Thyroid gland (tissue), 4 donors: ENCODE data around the gene TRMT1. TPM values are rescaled to one million over a fixed set of nuclear protein-coding genes. Genes with fewer than 3 reads are reported as not detected.

Experiments used
- DNase-seq, 2 donors: peaks; one replicate each; pipeline ENCODE4 v3.0.0-alpha.2; 2019
- H3K27ac ChIP-seq, 3 donors: fragments of 200-600 bp; sonication (generic); 1 replicate in 2 of 3; 2 replicates in 1 of 3; pipeline ENCODE4 v1.5.1; 2016 to 2019; ENCODE audit warnings: mild to moderate bottlenecking in 1 of 3, moderate library complexity in 1 of 3
- H3K27me3 ChIP-seq: fragments of 200-600 bp; sonication (generic); one replicate; pipeline ENCODE4 v1.5.1; 2019
- H3K36me3 ChIP-seq, 2 donors: fragments of 200-600 bp; sonication (generic); one replicate each; pipeline ENCODE4 v1.5.1; 2016 to 2019
- H3K4me1 ChIP-seq, 2 donors: fragments of 200-600 bp; sonication (generic); one replicate each; pipeline ENCODE4 v1.5.1; 2017 to 2019
- H3K4me3 ChIP-seq, 3 donors: fragments of 200-600 bp; sonication (generic); replicated peaks in 1 of 3; 1 replicate in 2 of 3; 2 replicates in 1 of 3; pipeline ENCODE4 v1.5.1; 2016; ENCODE audit warnings: mild to moderate bottlenecking in 1 of 3
- H3K9me3 ChIP-seq: fragments of 200-600 bp; sonication (generic); one replicate; pipeline ENCODE4 v1.5.1; 2017
- CTCF ChIP-seq, 6 experiments: fragments of 200-600 bp in 3 of 6; fragments of 450-650 bp in 3 of 6; sonication (generic) in 3 of 6; IDR thresholded peaks; one replicate each; pipeline ENCODE4 v1.5.1; 2016 to 2019; ENCODE audit warnings: antibody characterized with exemption in 6 of 6, mild to moderate bottlenecking in 2 of 6, inconsistent platforms in 1 of 6, moderate library complexity in 1 of 6
- POLR2A ChIP-seq, 2 donors: fragments of 450-650 bp; IDR thresholded peaks; one replicate each; pipeline ENCODE4 v1.6.1; 2017; ENCODE audit warnings: antibody characterized with exemption in 2 of 2, mild to moderate bottlenecking in 2 of 2, moderate library complexity in 1 of 2
- WGBS, 2 donors: methylation state at CpG; one replicate each; pipeline ENCODE4 v1.1.5; 2017; 5-methylcytosine and 5-hydroxymethylcytosine counted together
- intact Hi-C: fragments of 100-400 bp; cut with DNase I; formaldehyde crosslinking; loops from one replicate; pipeline ENCODE4 v1.15.1; 2023
- total RNA-seq, 4 donors: library from RNA; depleted of rRNA; stranded (reverse); fragments of >200 nt; gene quantifications; one replicate each; pipeline ENCODE4 v1.2.3, GENCODE V29; 2016

The TRMT1 gene
- total RNA-seq, 4 donors from 2014 or later: 23.9 to 31.3 (median 29.1) TPM

GRCh38 chr19:13117176-13117771 lies 734 bp upstream of the TRMT1 start:
- no peaks in the 10 kb centered on the region for H3K27me3 ChIP-seq
- no peaks in the 10 kb centered on the region for H3K9me3 ChIP-seq
- no peak for TF ChIP-seq POLR2A (IDR thresholded peaks at IDR 0.05)
- TF ChIP-seq CTCF (IDR thresholded peaks at IDR 0.05): no peak
- 14 to 23% methylated on average over 20 of the region's 20 CpGs for WGBS, 2 donors
- peak overlapping the region; percentile 38 to 68 (median 51) for H3K27ac ChIP-seq
- peak overlapping the region in 2 of 3 donors; percentile 68 to 92 for H3K4me3 ChIP-seq
- intact Hi-C loops: no loop called here
- H3K4me1 ChIP-seq: peaks cover 33% of the 10 kb centered on the region in 2 donors
- no peak for DNase-seq
- H3K36me3 ChIP-seq: peaks cover 6 to 13% of the 10 kb centered on the region in 2 donors

DNA sequence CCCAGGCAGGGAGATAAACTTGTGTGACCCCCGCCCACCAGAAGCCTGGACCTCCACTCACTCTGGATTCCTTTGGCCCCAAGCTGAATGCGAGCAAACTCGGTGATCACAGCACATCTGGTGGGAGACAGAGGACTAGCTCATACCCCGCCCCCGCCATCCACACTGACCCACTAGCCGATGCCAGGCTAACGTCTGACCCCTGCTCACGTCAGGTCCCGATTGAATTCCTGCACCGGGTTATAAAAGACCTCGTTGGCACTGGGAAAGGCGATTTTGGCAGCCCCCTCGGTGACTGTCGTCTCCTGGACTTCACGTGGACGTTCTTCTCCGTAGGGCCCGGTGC lies 631 bp downstream of the TRMT1 start:
- Histone ChIP-seq H3K36me3 (peaks cover 6 to 14% of the 10 kb centered on the region in 2 donors), H3K27ac (peak overlapping the region in 1 of 3 donors; percentile 51), H3K4me3 (peak overlapping the region; percentile 68 to 92 (median 85)), H3K4me1 (peaks cover 33% of the 10 kb centered on the region in 2 donors), H3K27me3 (no peaks in the 10 kb centered on the region), H3K9me3 (no peaks in the 10 kb centered on the region)
- no peak for DNase-seq
- no peak for TF ChIP-seq POLR2A (IDR thresholded peaks at IDR 0.05)
- TF ChIP-seq CTCF (IDR thresholded peaks at IDR 0.05): no peak
- intact Hi-C loops: no loop called here
- 0 to 5% methylated on average over 8 to 10 of the region's 18 CpGs for WGBS, 2 donors

DNA sequence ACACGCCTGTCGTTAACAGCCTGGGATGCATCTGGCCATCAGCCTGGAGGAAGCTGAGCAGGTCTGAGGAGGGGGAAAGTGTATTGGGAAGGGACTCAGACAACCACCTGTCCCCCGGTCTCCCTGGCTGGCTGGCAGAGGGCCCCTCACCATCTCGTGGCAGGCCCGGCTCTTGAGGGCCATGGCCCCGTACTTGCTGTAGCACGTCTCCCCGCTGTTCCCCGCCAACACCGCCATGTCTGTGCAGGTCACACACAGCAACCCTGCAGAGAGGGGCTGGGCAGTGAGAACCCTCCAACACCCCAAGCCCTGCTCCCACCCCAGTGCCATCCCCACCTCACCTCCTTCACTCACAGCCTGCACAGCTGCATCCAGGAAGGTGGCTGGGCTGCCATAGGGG lies 4.0 kb downstream of the TRMT1 start:
- H3K9me3 ChIP-seq: no peaks in the 10 kb centered on the region
- intact Hi-C loops: loop anchor here (5.0 kb wide), 1 partner anchor 35 kb away; no protein-coding TSS in a partner anchor
- no peaks in the 10 kb centered on the region for H3K27me3 ChIP-seq
- peaks cover 6 to 20% of the 10 kb centered on the region in 2 donors for H3K36me3 ChIP-seq
- no peak overlapping the region for H3K27ac ChIP-seq
- peaks cover 15 to 17% of the 10 kb centered on the region in 2 donors for H3K4me1 ChIP-seq
- WGBS, 2 donors: 91 to 97% methylated on average over 9 to 10 of the region's 10 CpGs
- no peak overlapping the region for H3K4me3 ChIP-seq
- no peak for DNase-seq
- no peak for TF ChIP-seq POLR2A (IDR thresholded peaks at IDR 0.05)
- TF ChIP-seq CTCF (IDR thresholded peaks at IDR 0.05): no peak

GRCh38 chr19:13110099-13110610 lies 6.4 kb downstream of the TRMT1 start:
- DNase-seq: no peak
- WGBS, 2 donors: 95 to 98% methylated on average over 4 to 11 of the region's 15 CpGs
- TF ChIP-seq POLR2A (IDR thresholded peaks at IDR 0.05): no peak
- Histone ChIP-seq H3K36me3 (peaks cover 6 to 23% of the 10 kb centered on the region in 2 donors), H3K27ac (no peak overlapping the region), H3K4me1 (no peaks in the 10 kb centered on the region), H3K9me3 (no peaks in the 10 kb centered on the region), H3K27me3 (no peaks in the 10 kb centered on the region), H3K4me3 (no peak overlapping the region)
- intact Hi-C loops: loop anchor here (5.0 kb wide), 1 partner anchor 37 kb away; no protein-coding TSS in a partner anchor

DNA sequence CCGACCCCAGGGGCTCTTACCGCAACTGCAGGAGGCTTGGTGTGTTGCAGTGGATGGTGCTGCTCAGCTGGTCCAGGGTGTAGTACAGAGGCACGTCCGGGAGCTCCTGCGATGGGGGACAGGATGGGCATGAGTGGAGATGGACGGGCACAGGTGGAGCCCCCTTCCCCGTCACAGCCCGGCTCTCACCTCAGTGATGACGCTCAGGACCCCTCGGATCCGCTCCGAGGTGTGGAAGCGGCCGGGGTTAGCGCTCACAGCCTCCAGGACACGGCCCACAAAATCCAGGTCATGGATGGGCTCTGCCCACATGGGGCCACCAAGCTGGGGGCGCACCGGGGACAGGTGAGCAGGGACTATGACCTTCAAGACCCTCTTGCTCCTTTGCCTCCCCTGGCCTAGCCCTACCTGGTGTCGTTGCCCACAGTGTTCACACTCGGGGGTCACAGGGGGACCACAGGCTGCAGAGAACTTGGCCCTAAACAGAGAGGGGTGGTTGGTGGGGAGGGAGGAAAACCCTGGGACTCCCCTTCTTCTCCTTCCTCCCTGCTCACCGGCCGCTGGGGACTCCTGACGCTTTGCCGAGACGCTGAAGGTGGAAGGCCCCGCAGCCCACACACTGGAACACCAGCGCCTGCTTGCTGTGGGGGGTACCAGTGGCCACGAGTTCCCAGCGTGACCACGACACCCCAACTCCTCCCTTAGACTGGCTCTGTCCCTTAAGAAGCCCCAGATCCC lies 7.0 kb downstream of the TRMT1 start:
- Histone ChIP-seq H3K27me3 (no peaks in the 10 kb centered on the region), H3K9me3 (no peaks in the 10 kb centered on the region), H3K4me1 (no peaks in the 10 kb centered on the region), H3K36me3 (peaks cover 6 to 23% of the 10 kb centered on the region in 2 donors), H3K27ac (no peak overlapping the region), H3K4me3 (no peak overlapping the region)
- TF ChIP-seq POLR2A (IDR thresholded peaks at IDR 0.05) (no peak), CTCF (IDR thresholded peaks at IDR 0.05) (no peak)
- 93 to 94% methylated on average over 26 to 29 of the region's 30 CpGs for WGBS, 2 donors
- DNase-seq: no peak
- intact Hi-C loops: loop anchor here (5.0 kb wide), 1 partner anchor 38 kb away; no protein-coding TSS in a partner anchor
